HCT116 (cell line): ENCODE measurements around the gene MARCKS. TPM values are rescaled to one million over a fixed set of nuclear protein-coding genes. Genes with fewer than 3 reads are reported as not detected.

Experiments used
- ATAC-seq: fragments of 200-7000 bp; cut with Tn5 transposase; 2 replicates; pipeline ENCODE4 v1.9.1; 2020; ENCODE audit warnings: mild to moderate bottlenecking, moderate library complexity
- Bru-seq: library from RNA; stranded (reverse); fragments of 400-500 nt; gene quantifications from one replicate; lab custom pipeline; 2021; lab: Mats Ljungman, UMichigan
- BruChase-seq, 2 experiments: library from RNA; stranded (reverse); fragments of 400-500 nt; gene quantifications; one replicate each; lab custom pipeline; 2021; lab: Mats Ljungman, UMichigan
- BruUV-seq: library from RNA; stranded (reverse); fragments of 400-500 nt; replicated peaks from 2 replicates; lab custom pipeline; 2021; lab: Mats Ljungman, UMichigan
- CTCF ChIA-PET: fragments of 300-600 bp; sonication (Branson Sonifier 250); formaldehyde crosslinking; loops from one replicate; lab custom pipeline; 2021; ENCODE audit warnings: antibody characterized with exemption; lab: Charles Lee
- POLR2A ChIA-PET: fragments of 300-600, 350-600 bp; sonication (Branson Sonifier 250); formaldehyde crosslinking; loops from one replicate; lab custom pipeline; 2021; ENCODE audit warnings: antibody characterized with exemption; lab: Charles Lee
- RAD21 ChIA-PET, 2 experiments: fragments of 300-600 bp; sonication (Branson Sonifier 250); formaldehyde crosslinking; loops; one replicate each; lab custom pipeline; 2023; ENCODE audit warnings: low total read pairs in 2 of 2; ENCODE audit not compliant: uncharacterized antibody in 2 of 2, unreplicated experiment in 2 of 2, low non-redundant PET in 1 of 2; lab: Charles Lee
- DNase-seq: peaks from one replicate; pipeline ENCODE4 v3.0.0-alpha.2; 2010; ENCODE audit warnings: low read depth, low spot score
- H2AFZ ChIP-seq: fragments of 200-600 bp; shearing (Covaris generic), sonication (generic); 2 replicates; pipeline ENCODE4 v1.6.1; 2017; ENCODE audit warnings: low read depth, mixed run types, mixed read lengths, antibody characterized with exemption, low read length; ENCODE audit not compliant: poor library complexity, severe bottlenecking
- H3K27ac ChIP-seq: 2 replicates; pipeline ENCODE4 v1.5.1; 2012; ENCODE audit warnings: low read depth, low read length
- H3K27me3 ChIP-seq: fragments of 200-600 bp; sonication (generic); 2 replicates; pipeline ENCODE4 v1.6.1; 2016; ENCODE audit warnings: mixed run types, low read length, mixed read lengths; ENCODE audit not compliant: insufficient read depth
- H3K36me3 ChIP-seq, 2 experiments: fragments of 200-500 bp in 1 of 2; fragments of 200-600 bp in 1 of 2; sonication (Bioruptor generic) in 1 of 2; sonication (generic) in 1 of 2; 2 replicates each; pipeline versions ENCODE4 v1.5.1 to v1.6.1; 2014 to 2016; ENCODE audit warnings: low read length in 2 of 2, inconsistent platforms in 1 of 2, mixed read lengths in 1 of 2, mixed run types in 1 of 2; ENCODE audit not compliant: insufficient read depth in 2 of 2, control insufficient read depth in 1 of 2
- H3K4me1 ChIP-seq, 2 experiments: fragments of 200-600 bp in 1 of 2; sonication (generic) in 1 of 2; 2 replicates each; pipeline versions ENCODE4 v1.5.1 to v1.6.1; 2012 to 2017; ENCODE audit warnings: low read length in 2 of 2, inconsistent platforms in 1 of 2, mild to moderate bottlenecking in 1 of 2, mixed read lengths in 1 of 2, mixed run types in 1 of 2, moderate library complexity in 1 of 2; ENCODE audit not compliant: insufficient read depth in 2 of 2, control insufficient read depth in 1 of 2
- H3K4me2 ChIP-seq: fragments of 200-600 bp; sonication (generic); 2 replicates; pipeline ENCODE4 v1.6.1; 2017; ENCODE audit warnings: mixed run types, low read length, mixed read lengths
- H3K4me3 ChIP-seq, 2 experiments: fragments of 200-600 bp in 1 of 2; sonication (generic) in 1 of 2; replicated peaks in 1 of 2; 2 replicates each; pipeline ENCODE4 v1.5.1; 2011 to 2016; ENCODE audit warnings: low read length in 2 of 2, control low read depth in 1 of 2, low read depth in 1 of 2, mild to moderate bottlenecking in 1 of 2, mixed read lengths in 1 of 2, mixed run types in 1 of 2
- H3K79me2 ChIP-seq: fragments of 200-600 bp; sonication (generic); 2 replicates; pipeline ENCODE4 v1.6.1; 2017; ENCODE audit warnings: mild to moderate bottlenecking, mixed run types, low read length, moderate library complexity, mixed read lengths; ENCODE audit not compliant: insufficient read depth
- H3K9ac ChIP-seq: fragments of 200-600 bp; sonication (generic); 2 replicates; pipeline ENCODE4 v1.6.1; 2016; ENCODE audit warnings: low read length, mixed read lengths
- H3K9me2 ChIP-seq: fragments of 200-600 bp; sonication (generic), shearing (Covaris generic); 2 replicates; pipeline ENCODE4 v1.6.1; 2017; ENCODE audit warnings: mixed run types, mild to moderate bottlenecking, moderate library complexity; ENCODE audit not compliant: insufficient read depth
- H3K9me3 ChIP-seq, 2 experiments: fragments of 200-500 bp in 1 of 2; fragments of 200-600 bp in 1 of 2; sonication (Bioruptor generic) in 1 of 2; sonication (generic) in 1 of 2; 2 replicates each; pipeline ENCODE4 v1.6.1; 2014 to 2017; ENCODE audit warnings: low read length in 2 of 2, mixed read lengths in 2 of 2, inconsistent platforms in 1 of 2, low read depth in 1 of 2, mild to moderate bottlenecking in 1 of 2, mixed run types in 1 of 2, moderate library complexity in 1 of 2; ENCODE audit not compliant: control insufficient read depth in 1 of 2, insufficient read depth in 1 of 2
- H4K20me1 ChIP-seq: fragments of 200-600 bp; sonication (generic), shearing (Covaris generic); 2 replicates; pipeline ENCODE4 v1.6.1; 2017; ENCODE audit warnings: mixed run types, mild to moderate bottlenecking, moderate library complexity; ENCODE audit not compliant: insufficient read depth
- CBX3 ChIP-seq: IDR thresholded peaks from 2 replicates; pipeline ENCODE4 v1.6.1; 2012; ENCODE audit warnings: low read depth
- EGR1 ChIP-seq: IDR thresholded peaks from 2 replicates; pipeline ENCODE4 v1.6.1; 2012; ENCODE audit warnings: low read depth
- MAX ChIP-seq: IDR thresholded peaks from 2 replicates; pipeline ENCODE4 v1.6.1; 2012
- POLR2A ChIP-seq: IDR thresholded peaks from 2 replicates; pipeline ENCODE4 v1.7.0; 2011; ENCODE audit warnings: borderline replicate concordance; ENCODE audit not compliant: insufficient read depth, insufficient read length; ENCODE audit errors: extremely low read depth
- POLR2AphosphoS5 ChIP-seq: IDR thresholded peaks from 2 replicates; pipeline ENCODE4 v1.6.1; 2011; ENCODE audit warnings: mild to moderate bottlenecking, low read depth, low read length, moderate library complexity
- SP1 ChIP-seq: IDR thresholded peaks from 2 replicates; pipeline ENCODE4 v1.6.1; 2012; ENCODE audit warnings: low read depth
- SRF ChIP-seq: IDR thresholded peaks from 2 replicates; pipeline ENCODE4 v1.6.1; 2012; ENCODE audit warnings: low read depth
- TCF7L2 ChIP-seq: IDR thresholded peaks from 2 replicates; pipeline ENCODE4 v1.7.0; 2011; ENCODE audit warnings: borderline replicate concordance, inconsistent platforms; ENCODE audit not compliant: insufficient read depth, insufficient read length; ENCODE audit errors: extremely low read depth
- YY1 ChIP-seq: IDR thresholded peaks from 2 replicates; pipeline ENCODE4 v1.6.1; 2011; ENCODE audit warnings: low read length, low read depth, moderate library complexity, mild to moderate bottlenecking; ENCODE audit not compliant: insufficient replicate concordance; ENCODE audit errors: extremely low read depth
- intact Hi-C: fragments of 100-400 bp; cut with micrococcal nuclease; formaldehyde crosslinking; loops from 2 replicates; pipeline ENCODE4 v1.10.0; 2022
- long read RNA-seq: library from polyadenylated mRNA; unstranded; transcript quantifications from one replicate; pipeline ENCODE4 v2.0.0, GENCODE V29; 2021; ENCODE audit not compliant: unreplicated experiment
- polyA plus RNA-seq: library from polyadenylated mRNA; unstranded; fragments of >200 nt; gene quantifications from 2 replicates; pipeline ENCODE4 v1.2.1, GENCODE V29; 2012; ENCODE audit warnings: missing spikeins
- total RNA-seq: library from RNA; stranded (reverse); gene quantifications from one replicate; pipeline ENCODE4 v1.2.1, GENCODE V29; 2021; ENCODE audit not compliant: unreplicated experiment

Gene MARCKS
- total RNA-seq (25.7 TPM), Bru-seq, nascent RNA (percentile 94 among the genes with signal in this experiment), BruChase-seq, experiment 1, labeled RNA remaining after a 6-hour chase (percentile 96 among the genes with signal in this experiment), BruChase-seq, experiment 2, labeled RNA remaining after a 2-hour chase (percentile 97 among the genes with signal in this experiment)
- 3.5 and 5.7 TPM in 2 replicates for polyA plus RNA-seq
- long read RNA-seq, full-length matches to known transcripts = 29 of 56 reads
- long read RNA-seq, partial matches to known transcripts = 0 of 56 reads
- long read RNA-seq, other reads (novel, unspliced or antisense) = 27 of 56 reads

GRCh38 chr6:113856625-113857555 is at the start of gene MARCKS:
MARCKS (plus strand) TSS chr6:113857345; CDS start chr6:113857746, 401 bp downstream.
- ChIA-PET POLR2A (no interaction called here), CTCF (no interaction called here), RAD21 (no interaction called here)
- Histone ChIP-seq H3K4me1 (peaks cover 11 to 28% of the 10 kb centered on the region in 2 experiments; a peak in 3 of 4 replicates), H3K9me2 (no peaks in the 10 kb centered on the region), H2AFZ (peak within 1 kb of the TSS; percentile 73), H3K4me3 (peak within 1 kb of the TSS; percentile 94 to 98), H4K20me1 (no peaks in the 10 kb centered on the region), H3K4me2 (peak within 1 kb of the TSS; percentile 99), H3K9ac (peak within 1 kb of the TSS; percentile 99), H3K9me3 (no peaks in the 10 kb centered on the region), H3K36me3 (peaks cover 0 to 10% of the 10 kb centered on the region in 2 experiments; a peak in 3 of 4 replicates), H3K27ac (peak within 1 kb of the TSS; percentile 79), H3K27me3 (no peaks in the 10 kb centered on the region), H3K79me2 (peaks cover 36% of the 10 kb centered on the region)
- DNase-seq (peak; percentile 69), ATAC-seq (peak; percentile 67)
- no TSS peak for BruUV-seq
- peak; percentile 59 for TF ChIP-seq TCF7L2
- TF ChIP-seq SP1 = no peak; the same call in 1 of the 2 replicates
- TF ChIP-seq POLR2AphosphoS5 = peak; percentile 86
- peak; percentile 65 for TF ChIP-seq EGR1
- 0 out of 2 replicates have a peak, but pooled peaks have one; percentile 53 for TF ChIP-seq CBX3
- TF ChIP-seq MAX = peak; percentile 52
- TF ChIP-seq SRF = no peak
- peak; percentile 87 for TF ChIP-seq POLR2A
- peak; percentile 50 for TF ChIP-seq YY1
- intact Hi-C loops = loop anchor here (5.0 kb wide), 3 partner anchors 225 to 505 kb away; no protein-coding TSS in a partner anchor
